Ishikawa (cell line): ENCODE results near the gene GLDC.

ENCODE experiments used
- CEBPB ChIP-seq: IDR thresholded peaks from 2 replicates; pipeline ENCODE4 v1.6.1; 2012
- CREB1 ChIP-seq: IDR thresholded peaks from 2 replicates; pipeline ENCODE4 v1.6.1; 2012; ENCODE audit warnings: low read depth
- EGR1 ChIP-seq: IDR thresholded peaks from 2 replicates; pipeline ENCODE4 v1.6.1; 2012
- EP300 ChIP-seq: IDR thresholded peaks from 2 replicates; pipeline ENCODE4 v1.6.1; 2012; ENCODE audit warnings: borderline replicate concordance
- NFIC ChIP-seq: IDR thresholded peaks from 2 replicates; pipeline ENCODE4 v1.6.1; 2012
- RAD21 ChIP-seq: IDR thresholded peaks from 2 replicates; pipeline ENCODE4 v1.6.1; 2012; ENCODE audit warnings: low read depth
- TAF1 ChIP-seq: IDR thresholded peaks from 2 replicates; pipeline ENCODE4 v1.6.1; 2012; ENCODE audit warnings: low read depth, mild to moderate bottlenecking
- TEAD4 ChIP-seq: IDR thresholded peaks from 2 replicates; pipeline ENCODE4 v1.6.1; 2012
- YY1 ChIP-seq: IDR thresholded peaks from 2 replicates; pipeline ENCODE4 v1.6.1; 2012; ENCODE audit warnings: low read depth
- ZBTB7A ChIP-seq: IDR thresholded peaks from 2 replicates; pipeline ENCODE4 v1.6.1; 2012; ENCODE audit warnings: low read depth
- TF ChIP-seq, protein P1 (sequence below): IDR thresholded peaks from 2 replicates; pipeline ENCODE4 v1.6.1; 2012; ENCODE audit warnings: low read depth, mild to moderate bottlenecking
- TF ChIP-seq, protein P2 (sequence below): IDR thresholded peaks from 2 replicates; pipeline ENCODE4 v1.6.1; 2012

DNA sequence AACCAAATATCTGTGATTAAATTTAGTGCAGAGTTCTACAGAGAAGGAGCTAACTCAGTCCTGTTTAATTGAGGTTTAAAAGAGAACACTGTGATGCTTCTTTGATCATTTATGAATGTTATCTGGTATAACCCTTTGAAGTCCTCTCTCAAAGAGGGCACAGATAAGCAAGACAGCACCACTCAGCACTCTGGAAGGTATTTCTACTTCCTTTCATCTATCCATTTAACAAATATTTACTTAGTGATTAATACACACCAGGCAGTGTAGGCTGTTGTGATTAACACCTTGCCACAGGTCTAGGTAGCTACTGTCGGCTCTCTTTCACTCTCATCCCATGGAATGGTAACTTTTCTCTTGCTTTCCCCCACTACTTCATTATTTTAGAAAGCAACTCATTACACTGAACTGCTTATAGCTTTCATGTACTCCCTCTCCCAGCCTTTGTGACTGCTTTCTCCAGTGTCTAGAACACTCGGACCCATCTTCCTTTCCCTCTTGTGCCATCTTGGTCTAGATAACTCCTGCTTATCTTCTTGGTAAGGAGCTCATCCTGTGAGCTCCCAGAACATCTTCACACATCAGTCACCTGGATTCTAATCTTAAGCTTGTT lies 54.7 kb downstream of the GLDC start:
- TF ChIP-seq CEBPB (no peak), ZBTB7A (no peak), RAD21 (no peak), NFIC (no peak), EGR1 (no peak), EP300 (no peak), TAF1 (no peak), CREB1 (no peak), YY1 (no peak), TEAD4 (no peak)
- TF ChIP-seq, protein P1, sequence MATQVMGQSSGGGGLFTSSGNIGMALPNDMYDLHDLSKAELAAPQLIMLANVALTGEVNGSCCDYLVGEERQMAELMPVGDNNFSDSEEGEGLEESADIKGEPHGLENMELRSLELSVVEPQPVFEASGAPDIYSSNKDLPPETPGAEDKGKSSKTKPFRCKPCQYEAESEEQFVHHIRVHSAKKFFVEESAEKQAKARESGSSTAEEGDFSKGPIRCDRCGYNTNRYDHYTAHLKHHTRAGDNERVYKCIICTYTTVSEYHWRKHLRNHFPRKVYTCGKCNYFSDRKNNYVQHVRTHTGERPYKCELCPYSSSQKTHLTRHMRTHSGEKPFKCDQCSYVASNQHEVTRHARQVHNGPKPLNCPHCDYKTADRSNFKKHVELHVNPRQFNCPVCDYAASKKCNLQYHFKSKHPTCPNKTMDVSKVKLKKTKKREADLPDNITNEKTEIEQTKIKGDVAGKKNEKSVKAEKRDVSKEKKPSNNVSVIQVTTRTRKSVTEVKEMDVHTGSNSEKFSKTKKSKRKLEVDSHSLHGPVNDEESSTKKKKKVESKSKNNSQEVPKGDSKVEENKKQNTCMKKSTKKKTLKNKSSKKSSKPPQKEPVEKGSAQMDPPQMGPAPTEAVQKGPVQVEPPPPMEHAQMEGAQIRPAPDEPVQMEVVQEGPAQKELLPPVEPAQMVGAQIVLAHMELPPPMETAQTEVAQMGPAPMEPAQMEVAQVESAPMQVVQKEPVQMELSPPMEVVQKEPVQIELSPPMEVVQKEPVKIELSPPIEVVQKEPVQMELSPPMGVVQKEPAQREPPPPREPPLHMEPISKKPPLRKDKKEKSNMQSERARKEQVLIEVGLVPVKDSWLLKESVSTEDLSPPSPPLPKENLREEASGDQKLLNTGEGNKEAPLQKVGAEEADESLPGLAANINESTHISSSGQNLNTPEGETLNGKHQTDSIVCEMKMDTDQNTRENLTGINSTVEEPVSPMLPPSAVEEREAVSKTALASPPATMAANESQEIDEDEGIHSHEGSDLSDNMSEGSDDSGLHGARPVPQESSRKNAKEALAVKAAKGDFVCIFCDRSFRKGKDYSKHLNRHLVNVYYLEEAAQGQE, result no peak
- TF ChIP-seq, protein P2, sequence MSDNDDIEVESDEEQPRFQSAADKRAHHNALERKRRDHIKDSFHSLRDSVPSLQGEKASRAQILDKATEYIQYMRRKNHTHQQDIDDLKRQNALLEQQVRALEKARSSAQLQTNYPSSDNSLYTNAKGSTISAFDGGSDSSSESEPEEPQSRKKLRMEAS, result no peak
